Erythroblast (primary cell): ENCODE results near the gene SYT15.

Source experiments
- GATA1 ChIP-seq: IDR thresholded peaks from 2 replicates; pipeline ENCODE4 v1.6.1; 2011; ENCODE audit warnings: low read depth, mild to moderate bottlenecking, control low read depth, low read length, moderate library complexity
- POLR2A ChIP-seq: IDR thresholded peaks from 2 replicates; pipeline ENCODE4 v1.6.1; 2011; ENCODE audit warnings: mild to moderate bottlenecking, low read length

- no peak for TF ChIP-seq POLR2A
- no peak for TF ChIP-seq GATA1
These were observed 21.4 kb upstream of the SYT15 start for GRCh38 chr10:46557319-46558121.
